Smooth muscle cell of trachea (primary cell): Measurements from ENCODE around the gene KLHL8. TPM values are rescaled to one million over a fixed set of nuclear protein-coding genes. Genes with fewer than 3 reads are reported as not detected.

Experiments used
- total RNA-seq: library from RNA; depleted of rRNA; stranded (reverse); fragments of >200 nt; gene quantifications from 2 replicates; pipeline ENCODE4 v1.2.1, GENCODE V29; 2014

KLHL8 gene
- 9.8 and 11.9 TPM in 2 replicates for total RNA-seq

GRCh38 chr4:87220094-87220822, at the start of gene KLHL8:
Gene KLHL8 (minus strand): TSS chr4:87220618. CDS start chr4:87195539, 25,079 bp downstream.

Other genes starting within 250 kb of the KLHL8 start
- 0.15 and 0.17 TPM in 2 replicates for gene HSD17B13, start 102.3 kb upstream of the KLHL8 start, total RNA-seq
- gene HSD17B11, start 170.6 kb upstream of the KLHL8 start, total RNA-seq: 50.4 and 56.6 TPM in 2 replicates
- 13.7 and 16.4 TPM in 2 replicates for gene NUDT9, start 202.0 kb upstream of the KLHL8 start, total RNA-seq